Sigmoid colon (tissue), 4 donors: ENCODE measurements around the gene RANBP2.

Experiments used
- EP300 ChIP-seq, 4 donors: sonication (generic); formaldehyde crosslinking; IDR thresholded peaks; one replicate each; pipeline ENCODE4 v1.6.1; 2017; ENCODE audit warnings: antibody characterized with exemption in 4 of 4
- POLR2A ChIP-seq, 2 donors: fragments of 450-650 bp; IDR thresholded peaks; one replicate each; pipeline ENCODE4 v1.6.1; 2016; ENCODE audit warnings: antibody characterized with exemption in 2 of 2, mild to moderate bottlenecking in 2 of 2, moderate library complexity in 2 of 2
- POLR2AphosphoS5 ChIP-seq, 4 donors: sonication (generic); formaldehyde crosslinking; IDR thresholded peaks; one replicate each; pipeline ENCODE4 v1.6.1; 2017; ENCODE audit warnings: antibody characterized with exemption in 4 of 4
- TF ChIP-seq, protein P1 (sequence below), 4 experiments: fragments of 450-650 bp in 3 of 4; fragments of 200-600 bp in 1 of 4; IDR thresholded peaks; one replicate each; pipeline ENCODE4 v1.5.1; 2016 to 2019; ENCODE audit warnings: antibody characterized with exemption in 4 of 4, mild to moderate bottlenecking in 3 of 4, moderate library complexity in 2 of 4

DNA sequence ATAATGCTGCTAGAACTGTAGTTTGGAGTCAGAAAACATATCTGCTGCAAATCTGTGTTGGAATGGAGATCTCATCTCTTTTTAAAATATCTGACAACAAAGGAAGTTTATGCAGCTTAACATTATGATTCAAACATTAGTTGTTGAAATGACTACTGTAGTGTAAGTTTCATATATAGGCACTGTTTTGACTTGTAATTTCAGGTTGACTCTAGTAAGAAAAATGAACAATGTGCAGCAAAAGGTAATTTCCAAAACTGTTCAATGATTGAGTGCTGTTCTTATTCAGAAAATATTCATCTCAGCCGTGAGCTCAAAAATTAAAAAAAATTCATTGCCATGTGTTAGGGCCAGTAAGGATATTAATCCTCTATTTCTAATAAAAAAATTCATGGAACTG is 115.8 kb downstream of the RANBP2 start:
- TF ChIP-seq, protein P1, sequence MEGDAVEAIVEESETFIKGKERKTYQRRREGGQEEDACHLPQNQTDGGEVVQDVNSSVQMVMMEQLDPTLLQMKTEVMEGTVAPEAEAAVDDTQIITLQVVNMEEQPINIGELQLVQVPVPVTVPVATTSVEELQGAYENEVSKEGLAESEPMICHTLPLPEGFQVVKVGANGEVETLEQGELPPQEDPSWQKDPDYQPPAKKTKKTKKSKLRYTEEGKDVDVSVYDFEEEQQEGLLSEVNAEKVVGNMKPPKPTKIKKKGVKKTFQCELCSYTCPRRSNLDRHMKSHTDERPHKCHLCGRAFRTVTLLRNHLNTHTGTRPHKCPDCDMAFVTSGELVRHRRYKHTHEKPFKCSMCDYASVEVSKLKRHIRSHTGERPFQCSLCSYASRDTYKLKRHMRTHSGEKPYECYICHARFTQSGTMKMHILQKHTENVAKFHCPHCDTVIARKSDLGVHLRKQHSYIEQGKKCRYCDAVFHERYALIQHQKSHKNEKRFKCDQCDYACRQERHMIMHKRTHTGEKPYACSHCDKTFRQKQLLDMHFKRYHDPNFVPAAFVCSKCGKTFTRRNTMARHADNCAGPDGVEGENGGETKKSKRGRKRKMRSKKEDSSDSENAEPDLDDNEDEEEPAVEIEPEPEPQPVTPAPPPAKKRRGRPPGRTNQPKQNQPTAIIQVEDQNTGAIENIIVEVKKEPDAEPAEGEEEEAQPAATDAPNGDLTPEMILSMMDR (IDR thresholded peaks at IDR 0.05): no peak
- no peak for TF ChIP-seq POLR2A (IDR thresholded peaks at IDR 0.05)
- no peak for TF ChIP-seq EP300 (IDR thresholded peaks at IDR 0.05)
- TF ChIP-seq POLR2AphosphoS5 (IDR thresholded peaks at IDR 0.05): no peak
